HG03378 (cell line): ENCODE measurements around the gene PDLIM4.

Experiments
- ATAC-seq: cut with Tn5 transposase; IDR thresholded peaks from one replicate; pipeline ENCODE4 v1.9.1; 2021; ENCODE audit warnings: mild to moderate bottlenecking, moderate library complexity; ENCODE audit not compliant: unreplicated experiment

The PDLIM4 gene

DNA sequence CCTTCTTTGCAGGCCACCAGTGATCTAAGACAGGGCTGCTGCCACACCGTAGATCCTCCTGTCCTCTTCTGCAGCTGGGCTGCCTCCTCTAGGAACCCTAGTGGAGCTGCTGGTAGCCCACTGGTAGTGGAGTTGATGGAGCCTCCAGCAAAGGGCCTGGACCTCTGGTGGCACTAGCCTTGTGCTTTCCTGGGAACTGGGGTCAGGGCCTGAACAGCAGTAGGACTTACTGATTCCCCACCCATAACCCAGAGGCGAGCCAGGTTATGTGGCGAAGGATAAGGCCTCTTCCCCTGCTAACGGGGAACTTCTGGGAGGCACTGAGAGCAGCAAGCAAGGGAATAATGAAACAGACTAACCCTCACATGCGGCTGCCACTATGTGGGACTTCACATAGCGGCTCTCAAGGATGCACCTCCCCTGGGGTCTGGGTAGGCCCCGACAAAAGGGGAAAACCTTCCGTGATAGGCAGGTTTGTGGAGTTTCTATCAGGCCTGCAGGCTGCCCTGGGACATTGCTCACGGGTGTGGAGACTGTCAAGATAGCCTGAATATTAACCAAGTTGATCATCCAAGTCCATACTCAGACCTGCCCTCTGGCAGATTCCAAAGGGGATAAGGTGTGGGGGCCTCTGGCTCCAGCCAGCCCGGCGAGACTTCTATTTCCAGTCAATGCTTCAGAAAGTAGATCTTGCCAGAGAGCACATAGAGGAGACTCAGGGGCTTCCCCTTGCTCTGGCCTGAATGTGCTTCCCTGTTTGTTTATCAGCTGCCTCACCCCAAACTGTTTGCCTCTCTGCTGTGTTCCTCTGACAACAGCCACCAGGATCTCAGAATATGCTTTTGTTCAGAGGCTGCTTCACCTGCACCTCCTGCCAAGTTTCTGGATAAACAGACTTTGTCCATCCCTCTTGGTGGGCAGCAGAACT is 44.1 kb downstream of the PDLIM4 start:
- ATAC-seq = no peak

DNA sequence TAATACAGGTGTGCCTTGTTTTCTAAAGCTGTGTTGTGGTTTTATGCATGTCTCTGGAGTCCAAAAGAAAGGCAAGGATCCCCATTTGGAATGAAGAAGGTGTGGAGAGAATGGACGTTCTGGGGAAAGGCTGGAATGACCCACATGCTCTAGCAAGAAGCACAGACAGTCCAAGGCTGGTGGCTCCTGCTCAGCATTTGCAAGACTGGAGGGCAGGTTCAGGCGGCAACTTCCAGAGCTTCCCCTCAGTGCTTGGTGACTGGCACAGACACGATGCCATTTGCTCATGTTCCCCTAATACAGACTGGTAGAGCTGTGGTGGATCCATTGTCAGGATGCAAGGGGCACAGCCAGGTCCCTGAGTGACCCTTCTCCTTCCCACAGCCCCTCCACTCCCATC is 44.9 kb downstream of the PDLIM4 start:
- ATAC-seq = no peak

DNA sequence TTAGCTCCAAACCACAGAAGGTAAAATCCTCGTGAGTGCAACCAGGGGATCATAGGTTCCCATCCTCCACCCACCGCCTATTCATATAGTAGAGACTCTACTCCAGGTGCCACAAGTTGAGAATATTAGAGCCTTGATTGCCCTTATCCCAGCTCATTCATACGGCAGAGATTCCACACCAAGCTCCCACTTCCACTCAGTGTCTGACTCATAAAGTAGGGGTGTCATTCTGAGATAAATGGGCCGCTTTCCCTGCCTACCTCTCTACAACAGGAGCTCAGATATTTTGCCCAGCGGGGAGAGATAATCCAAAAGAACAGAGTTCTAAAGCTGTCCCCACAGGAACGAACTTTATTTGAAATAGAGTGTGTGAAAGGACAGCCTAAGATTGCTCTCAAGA is 46.1 kb downstream of the PDLIM4 start:
- ATAC-seq = no peak

DNA sequence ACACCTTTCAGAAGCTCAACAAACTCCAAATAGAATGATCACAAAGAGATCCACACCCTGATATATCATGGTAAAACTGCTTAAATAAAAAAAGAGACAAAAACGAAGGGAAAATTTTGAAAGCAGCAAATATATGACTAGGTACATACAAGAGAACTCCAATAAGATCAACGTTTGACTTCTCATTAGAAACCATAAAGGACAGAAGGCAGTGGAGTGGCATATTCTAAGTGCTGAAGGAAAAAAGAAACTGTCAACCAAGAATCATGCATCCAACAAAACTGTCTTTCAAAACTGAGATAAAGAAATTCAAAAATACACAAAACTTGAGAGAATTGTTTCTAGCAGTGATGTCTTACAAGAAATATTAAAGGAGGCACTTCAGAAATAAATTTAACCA is 47.9 kb downstream of the PDLIM4 start:
- ATAC-seq = no peak

DNA sequence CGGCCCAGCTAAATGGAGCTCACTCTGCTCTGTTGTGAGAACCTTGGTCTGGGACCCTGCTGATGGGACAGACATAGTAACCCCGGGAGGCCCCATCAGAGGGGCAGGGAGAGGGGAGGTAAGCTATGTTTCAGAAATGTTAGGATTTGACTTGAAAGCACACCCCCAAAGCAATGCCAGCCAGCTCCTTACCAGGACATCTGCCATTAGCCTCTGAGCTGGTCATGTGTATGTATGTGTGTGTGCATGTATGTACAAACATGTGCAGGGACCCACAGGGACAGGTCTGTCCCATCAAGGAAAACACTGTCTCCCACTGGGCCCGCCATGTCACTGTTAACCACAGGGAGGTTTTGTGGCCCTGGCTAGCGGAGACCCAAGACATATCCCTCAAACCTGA is 51.2 kb downstream of the PDLIM4 start:
- no peak for ATAC-seq

DNA sequence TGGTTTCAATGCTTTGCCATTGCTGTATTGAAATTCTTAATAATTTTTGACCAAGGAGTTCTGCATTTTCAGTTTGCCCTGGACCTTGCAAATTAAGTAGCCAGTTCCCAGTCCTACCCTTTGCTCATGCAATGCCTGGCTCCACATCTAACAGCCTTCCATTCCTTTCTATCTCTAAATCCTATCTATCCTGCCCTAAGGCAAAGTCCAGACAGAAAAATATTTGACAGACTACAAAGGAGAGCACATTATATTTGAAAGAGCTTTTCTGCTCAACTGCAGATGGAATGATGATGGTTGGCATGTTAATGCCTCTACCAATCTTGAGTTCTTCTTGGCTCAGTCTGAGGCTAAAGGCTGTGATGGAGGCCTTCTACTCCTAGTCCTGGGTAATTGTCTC is 52.2 kb downstream of the PDLIM4 start:
- ATAC-seq = no peak

DNA sequence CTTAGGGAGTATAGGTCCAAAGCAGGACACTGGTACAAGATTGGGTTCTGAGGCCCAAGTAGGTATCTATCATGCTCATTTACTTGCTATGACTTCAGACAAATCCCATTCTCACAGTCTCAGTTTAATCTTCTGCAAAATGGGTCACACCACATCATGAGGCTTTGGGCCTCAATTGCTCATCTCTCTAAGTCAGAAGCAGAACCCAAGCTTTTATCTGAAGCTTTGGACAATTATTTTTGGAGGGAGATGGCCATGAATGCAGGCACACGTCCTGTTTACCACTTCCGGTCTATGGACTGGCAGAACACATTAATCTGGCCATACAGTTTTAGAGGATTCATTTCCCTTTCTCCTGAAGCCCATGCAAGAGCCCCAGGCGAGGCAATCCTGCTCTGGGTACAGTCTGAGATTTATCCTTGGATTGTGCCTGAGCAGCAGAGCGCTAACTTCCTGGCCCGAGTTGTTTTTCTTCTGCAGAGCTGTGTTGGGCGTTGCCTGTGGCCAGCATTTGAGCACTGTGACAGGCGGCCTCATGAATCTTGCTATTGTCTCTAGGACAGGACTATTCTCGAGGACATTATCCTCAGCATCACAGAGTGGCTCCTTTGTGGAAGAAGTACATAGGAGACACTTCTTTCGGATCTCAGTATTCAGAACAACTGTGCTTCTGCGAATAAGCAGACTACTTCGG is 52.8 kb downstream of the PDLIM4 start:
- no peak for ATAC-seq

DNA sequence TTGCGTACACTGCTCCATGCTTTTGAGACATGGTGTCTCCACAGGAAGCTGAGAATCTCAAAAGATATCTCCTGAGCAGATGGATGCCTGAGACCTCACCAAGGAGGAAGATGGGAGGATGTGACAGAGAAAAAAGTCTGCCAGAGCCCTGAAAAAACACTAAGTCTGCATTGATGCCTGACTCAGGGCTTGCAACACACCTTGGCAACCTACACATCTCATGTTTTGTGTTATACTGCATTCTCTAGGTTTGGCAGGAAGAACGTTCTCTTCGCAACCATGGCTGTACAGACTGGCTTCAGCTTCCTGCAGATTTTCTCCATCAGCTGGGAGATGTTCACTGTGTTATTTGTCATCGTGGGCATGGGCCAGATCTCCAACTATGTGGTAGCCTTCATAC is 55.9 kb downstream of the PDLIM4 start:
- ATAC-seq = no peak

DNA sequence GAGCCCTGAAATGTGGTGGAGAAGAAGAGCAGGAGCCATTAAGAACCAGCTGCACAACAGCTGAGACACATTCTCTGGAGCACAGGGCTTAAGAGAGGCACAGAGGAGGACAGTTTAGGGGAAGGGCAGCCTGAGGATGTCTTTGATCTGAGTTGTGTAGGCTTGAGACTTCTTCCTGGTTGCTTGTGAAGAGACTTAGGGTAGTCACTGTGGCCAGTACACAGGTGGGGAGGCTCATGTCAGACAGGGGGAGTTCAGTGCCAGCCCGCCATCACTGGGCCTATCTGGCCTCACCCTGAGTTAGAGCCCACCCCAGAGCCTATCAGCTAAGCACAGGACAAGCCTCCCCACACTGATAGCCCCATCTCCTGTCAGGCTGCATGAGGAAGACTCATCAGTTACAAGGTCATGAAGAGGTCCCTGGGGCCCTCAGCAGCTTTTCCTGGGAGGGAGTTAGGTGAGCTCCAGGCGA is 56.5 kb downstream of the PDLIM4 start:
- no peak for ATAC-seq

DNA sequence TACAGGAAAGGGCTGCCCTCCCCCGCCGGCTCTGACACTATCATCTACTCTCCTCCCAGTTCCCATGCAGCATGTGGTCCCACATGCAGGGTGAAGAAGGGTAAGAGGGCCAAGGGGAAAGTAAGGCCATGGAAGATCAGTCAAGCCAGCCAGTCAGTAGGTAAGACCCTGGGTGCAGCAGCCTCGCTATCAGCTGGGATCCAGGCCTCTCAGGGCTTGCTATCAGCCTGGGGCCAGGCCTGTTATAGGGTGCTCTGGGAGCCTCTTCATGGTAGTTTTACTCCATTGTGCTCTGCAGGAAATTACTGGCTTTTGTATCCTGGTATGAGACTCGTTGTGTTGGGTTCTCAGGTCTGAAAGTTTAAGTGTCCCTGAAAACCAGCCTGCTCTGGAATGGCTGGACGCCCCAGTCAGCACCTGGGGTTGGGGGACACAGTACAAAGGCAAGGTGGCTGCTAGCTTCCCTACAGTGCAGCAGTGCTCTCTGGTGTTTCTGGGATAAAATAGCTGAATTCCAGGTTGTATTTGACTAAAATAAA is 58.1 kb downstream of the PDLIM4 start:
- no peak for ATAC-seq

DNA sequence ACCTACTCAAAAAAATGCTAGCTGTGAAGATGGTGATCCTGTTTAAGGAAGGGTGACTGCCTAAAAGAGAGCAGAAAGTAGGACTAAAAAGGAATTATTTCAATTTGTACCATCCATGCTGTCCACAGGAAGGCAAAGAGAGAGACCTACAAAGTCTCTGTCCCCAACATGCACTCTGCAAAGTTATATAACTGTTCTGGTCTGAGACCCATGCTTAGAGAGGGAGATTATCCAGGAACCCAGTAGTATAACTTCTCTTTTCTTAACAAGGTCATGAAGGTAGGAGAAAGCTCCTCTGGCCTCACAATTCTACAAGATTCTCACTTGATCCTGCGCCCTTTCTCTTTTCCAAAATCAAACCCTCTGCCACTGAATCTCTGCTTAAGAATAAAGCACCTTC is 62.5 kb downstream of the PDLIM4 start:
- no peak for ATAC-seq

DNA sequence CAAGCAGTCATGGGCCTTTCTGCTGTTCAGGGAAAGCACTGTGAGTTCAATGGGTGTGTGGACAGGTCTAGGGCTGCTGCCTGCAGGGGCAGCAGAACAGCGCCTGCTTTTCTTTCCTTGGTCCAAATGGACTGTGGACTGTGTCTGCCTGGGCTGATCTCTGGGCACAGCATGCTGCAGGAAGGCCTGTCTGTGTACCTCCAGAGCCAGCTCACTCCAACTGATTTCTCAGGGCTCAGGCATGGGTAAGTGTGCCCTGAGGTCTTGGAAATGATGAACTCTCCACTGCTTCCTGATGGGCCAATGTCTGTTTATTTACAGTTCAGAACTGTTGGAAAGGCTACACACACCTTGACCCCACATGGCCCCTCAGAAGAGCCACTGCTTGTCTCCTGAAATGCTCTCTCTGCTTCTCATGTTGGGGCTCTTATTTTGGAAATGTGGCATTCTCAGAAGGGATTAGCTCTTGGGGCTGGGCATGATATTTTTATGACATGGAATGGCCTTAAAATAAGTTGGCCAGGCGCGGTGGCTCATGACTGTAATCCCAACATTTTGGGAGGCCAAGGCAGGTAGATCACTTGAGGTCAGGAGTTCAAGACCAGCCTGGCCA is 63.7 kb downstream of the PDLIM4 start:
- ATAC-seq = no peak

DNA sequence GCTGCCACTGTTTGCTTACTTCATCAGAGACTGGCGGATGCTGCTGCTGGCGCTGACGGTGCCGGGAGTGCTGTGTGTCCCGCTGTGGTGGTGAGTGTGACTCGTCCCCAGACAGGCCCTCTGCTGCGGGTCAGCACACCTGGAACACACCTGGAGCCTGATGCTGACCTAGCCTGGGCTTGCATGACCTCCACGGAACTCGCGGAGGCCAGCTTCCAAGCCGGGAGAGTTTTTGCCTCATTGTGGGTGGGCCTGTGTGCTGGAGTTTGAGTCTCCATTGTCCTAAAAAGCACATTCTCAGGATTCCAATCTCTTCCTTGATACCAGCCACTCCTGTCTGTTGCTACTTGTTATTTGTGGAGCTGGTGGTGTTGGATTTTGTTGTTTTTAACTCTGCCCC is 64.8 kb downstream of the PDLIM4 start:
- ATAC-seq = no peak
